Hepatocyte (in vitro differentiated cells): ENCODE data around the gene LCE1E.

Source experiments
- EZH2 ChIP-seq: fragments of 200-600 bp; sonication (generic); IDR thresholded peaks from 2 replicates; pipeline ENCODE4 v1.6.1; 2016; ENCODE audit warnings: antibody characterized with exemption, mild to moderate bottlenecking, borderline replicate concordance
- TF ChIP-seq, protein P1 (sequence below): fragments of 200-600 bp; sonication (generic); IDR thresholded peaks from 2 replicates; pipeline ENCODE4 v1.5.1; 2016; ENCODE audit warnings: antibody characterized with exemption, mild to moderate bottlenecking; ENCODE audit not compliant: poor library complexity

DNA sequence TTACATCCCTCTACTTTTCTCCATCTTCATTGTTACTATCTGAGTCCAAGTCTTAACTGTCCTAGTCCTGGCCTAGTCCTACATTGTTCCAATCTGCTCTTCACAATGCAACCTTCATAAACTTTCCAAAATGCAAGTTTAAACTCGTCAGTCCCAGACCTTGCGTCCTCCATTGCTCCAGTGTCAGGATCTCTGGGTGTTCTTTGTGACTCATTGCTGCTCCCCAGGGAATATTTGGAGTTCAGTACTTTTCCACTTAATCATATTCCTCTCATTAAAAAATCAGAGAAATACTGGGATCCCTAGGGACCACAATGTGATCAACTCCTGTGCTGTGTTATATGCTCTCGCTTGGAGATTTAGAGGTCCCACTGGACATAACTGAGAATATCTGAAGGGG lies 46.2 kb upstream of the LCE1E start:
- TF ChIP-seq, protein P1, sequence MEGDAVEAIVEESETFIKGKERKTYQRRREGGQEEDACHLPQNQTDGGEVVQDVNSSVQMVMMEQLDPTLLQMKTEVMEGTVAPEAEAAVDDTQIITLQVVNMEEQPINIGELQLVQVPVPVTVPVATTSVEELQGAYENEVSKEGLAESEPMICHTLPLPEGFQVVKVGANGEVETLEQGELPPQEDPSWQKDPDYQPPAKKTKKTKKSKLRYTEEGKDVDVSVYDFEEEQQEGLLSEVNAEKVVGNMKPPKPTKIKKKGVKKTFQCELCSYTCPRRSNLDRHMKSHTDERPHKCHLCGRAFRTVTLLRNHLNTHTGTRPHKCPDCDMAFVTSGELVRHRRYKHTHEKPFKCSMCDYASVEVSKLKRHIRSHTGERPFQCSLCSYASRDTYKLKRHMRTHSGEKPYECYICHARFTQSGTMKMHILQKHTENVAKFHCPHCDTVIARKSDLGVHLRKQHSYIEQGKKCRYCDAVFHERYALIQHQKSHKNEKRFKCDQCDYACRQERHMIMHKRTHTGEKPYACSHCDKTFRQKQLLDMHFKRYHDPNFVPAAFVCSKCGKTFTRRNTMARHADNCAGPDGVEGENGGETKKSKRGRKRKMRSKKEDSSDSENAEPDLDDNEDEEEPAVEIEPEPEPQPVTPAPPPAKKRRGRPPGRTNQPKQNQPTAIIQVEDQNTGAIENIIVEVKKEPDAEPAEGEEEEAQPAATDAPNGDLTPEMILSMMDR = no peak
- TF ChIP-seq EZH2 = no peak
